HCT116 (cell line): ENCODE data around the gene RANBP10. TPM values are rescaled to one million over a fixed set of nuclear protein-coding genes. Genes with fewer than 3 reads are reported as not detected.

Source experiments
- ATAC-seq: fragments of 200-7000 bp; cut with Tn5 transposase; 2 replicates; pipeline ENCODE4 v1.9.1; 2020; ENCODE audit warnings: mild to moderate bottlenecking, moderate library complexity
- BruUV-seq: library from RNA; stranded (reverse); fragments of 400-500 nt; replicated peaks from 2 replicates; lab custom pipeline; 2021; lab: Mats Ljungman, UMichigan
- CTCF ChIA-PET: fragments of 300-600 bp; sonication (Branson Sonifier 250); formaldehyde crosslinking; loops from one replicate; lab custom pipeline; 2021; ENCODE audit warnings: antibody characterized with exemption; lab: Charles Lee
- POLR2A ChIA-PET: fragments of 300-600, 350-600 bp; sonication (Branson Sonifier 250); formaldehyde crosslinking; loops from one replicate; lab custom pipeline; 2021; ENCODE audit warnings: antibody characterized with exemption; lab: Charles Lee
- RAD21 ChIA-PET, 2 experiments: fragments of 300-600 bp; sonication (Branson Sonifier 250); formaldehyde crosslinking; loops; one replicate each; lab custom pipeline; 2023; ENCODE audit warnings: low total read pairs in 2 of 2; ENCODE audit not compliant: uncharacterized antibody in 2 of 2, unreplicated experiment in 2 of 2, low non-redundant PET in 1 of 2; lab: Charles Lee
- DNase-seq: peaks from one replicate; pipeline ENCODE4 v3.0.0-alpha.2; 2010; ENCODE audit warnings: low read depth, low spot score
- H2AFZ ChIP-seq: fragments of 200-600 bp; shearing (Covaris generic), sonication (generic); 2 replicates; pipeline ENCODE4 v1.6.1; 2017; ENCODE audit warnings: low read depth, mixed run types, mixed read lengths, antibody characterized with exemption, low read length; ENCODE audit not compliant: poor library complexity, severe bottlenecking
- H3K27ac ChIP-seq: 2 replicates; pipeline ENCODE4 v1.5.1; 2012; ENCODE audit warnings: low read depth, low read length
- H3K27me3 ChIP-seq: fragments of 200-600 bp; sonication (generic); 2 replicates; pipeline ENCODE4 v1.6.1; 2016; ENCODE audit warnings: mixed run types, low read length, mixed read lengths; ENCODE audit not compliant: insufficient read depth
- H3K36me3 ChIP-seq, 2 experiments: fragments of 200-500 bp in 1 of 2; fragments of 200-600 bp in 1 of 2; sonication (Bioruptor generic) in 1 of 2; sonication (generic) in 1 of 2; 2 replicates each; pipeline versions ENCODE4 v1.5.1 to v1.6.1; 2014 to 2016; ENCODE audit warnings: low read length in 2 of 2, inconsistent platforms in 1 of 2, mixed read lengths in 1 of 2, mixed run types in 1 of 2; ENCODE audit not compliant: insufficient read depth in 2 of 2, control insufficient read depth in 1 of 2
- H3K4me1 ChIP-seq, 2 experiments: fragments of 200-600 bp in 1 of 2; sonication (generic) in 1 of 2; 2 replicates each; pipeline versions ENCODE4 v1.5.1 to v1.6.1; 2012 to 2017; ENCODE audit warnings: low read length in 2 of 2, inconsistent platforms in 1 of 2, mild to moderate bottlenecking in 1 of 2, mixed read lengths in 1 of 2, mixed run types in 1 of 2, moderate library complexity in 1 of 2; ENCODE audit not compliant: insufficient read depth in 2 of 2, control insufficient read depth in 1 of 2
- H3K4me2 ChIP-seq: fragments of 200-600 bp; sonication (generic); 2 replicates; pipeline ENCODE4 v1.6.1; 2017; ENCODE audit warnings: mixed run types, low read length, mixed read lengths
- H3K4me3 ChIP-seq, 2 experiments: fragments of 200-600 bp in 1 of 2; sonication (generic) in 1 of 2; replicated peaks in 1 of 2; 2 replicates each; pipeline ENCODE4 v1.5.1; 2011 to 2016; ENCODE audit warnings: low read length in 2 of 2, control low read depth in 1 of 2, low read depth in 1 of 2, mild to moderate bottlenecking in 1 of 2, mixed read lengths in 1 of 2, mixed run types in 1 of 2
- H3K79me2 ChIP-seq: fragments of 200-600 bp; sonication (generic); 2 replicates; pipeline ENCODE4 v1.6.1; 2017; ENCODE audit warnings: mild to moderate bottlenecking, mixed run types, low read length, moderate library complexity, mixed read lengths; ENCODE audit not compliant: insufficient read depth
- H3K9ac ChIP-seq: fragments of 200-600 bp; sonication (generic); 2 replicates; pipeline ENCODE4 v1.6.1; 2016; ENCODE audit warnings: low read length, mixed read lengths
- H3K9me2 ChIP-seq: fragments of 200-600 bp; sonication (generic), shearing (Covaris generic); 2 replicates; pipeline ENCODE4 v1.6.1; 2017; ENCODE audit warnings: mixed run types, mild to moderate bottlenecking, moderate library complexity; ENCODE audit not compliant: insufficient read depth
- H3K9me3 ChIP-seq, 2 experiments: fragments of 200-500 bp in 1 of 2; fragments of 200-600 bp in 1 of 2; sonication (Bioruptor generic) in 1 of 2; sonication (generic) in 1 of 2; 2 replicates each; pipeline ENCODE4 v1.6.1; 2014 to 2017; ENCODE audit warnings: low read length in 2 of 2, mixed read lengths in 2 of 2, inconsistent platforms in 1 of 2, low read depth in 1 of 2, mild to moderate bottlenecking in 1 of 2, mixed run types in 1 of 2, moderate library complexity in 1 of 2; ENCODE audit not compliant: control insufficient read depth in 1 of 2, insufficient read depth in 1 of 2
- H4K20me1 ChIP-seq: fragments of 200-600 bp; sonication (generic), shearing (Covaris generic); 2 replicates; pipeline ENCODE4 v1.6.1; 2017; ENCODE audit warnings: mixed run types, mild to moderate bottlenecking, moderate library complexity; ENCODE audit not compliant: insufficient read depth
- EGR1 ChIP-seq: IDR thresholded peaks from 2 replicates; pipeline ENCODE4 v1.6.1; 2012; ENCODE audit warnings: low read depth
- EZH2 ChIP-seq: fragments of 200-600 bp; sonication (generic); IDR thresholded peaks from 2 replicates; pipeline ENCODE4 v1.6.1; 2017; ENCODE audit warnings: antibody characterized with exemption, mixed run types
- POLR2A ChIP-seq: IDR thresholded peaks from 2 replicates; pipeline ENCODE4 v1.7.0; 2011; ENCODE audit warnings: borderline replicate concordance; ENCODE audit not compliant: insufficient read depth, insufficient read length; ENCODE audit errors: extremely low read depth
- POLR2AphosphoS5 ChIP-seq: IDR thresholded peaks from 2 replicates; pipeline ENCODE4 v1.6.1; 2011; ENCODE audit warnings: mild to moderate bottlenecking, low read depth, low read length, moderate library complexity
- SIN3A ChIP-seq: IDR thresholded peaks from 2 replicates; pipeline ENCODE4 v1.6.1; 2012; ENCODE audit warnings: low read depth
- SP1 ChIP-seq: IDR thresholded peaks from 2 replicates; pipeline ENCODE4 v1.6.1; 2012; ENCODE audit warnings: low read depth
- SRF ChIP-seq: IDR thresholded peaks from 2 replicates; pipeline ENCODE4 v1.6.1; 2012; ENCODE audit warnings: low read depth
- ZFX ChIP-seq: fragments of 450-650 bp; IDR thresholded peaks from 2 replicates; pipeline ENCODE4 v1.6.1; 2017
- ZNF274 ChIP-seq: fragments of 200-500 bp; sonication (Bioruptor generic); IDR thresholded peaks from 2 replicates; pipeline ENCODE4 v1.6.1; 2014; ENCODE audit warnings: mild to moderate bottlenecking, low read depth, low read length, inconsistent platforms
- intact Hi-C: fragments of 100-400 bp; cut with micrococcal nuclease; formaldehyde crosslinking; loops from 2 replicates; pipeline ENCODE4 v1.10.0; 2022
- total RNA-seq: library from RNA; stranded (reverse); gene quantifications from one replicate; pipeline ENCODE4 v1.2.1, GENCODE V29; 2021; ENCODE audit not compliant: unreplicated experiment
- TF ChIP-seq, protein P1 (sequence below): IDR thresholded peaks from 2 replicates; pipeline ENCODE4 v1.6.1; 2012

Gene RANBP10
- total RNA-seq, 1 experiment from 2014 or later, result 16.9 TPM

DNA sequence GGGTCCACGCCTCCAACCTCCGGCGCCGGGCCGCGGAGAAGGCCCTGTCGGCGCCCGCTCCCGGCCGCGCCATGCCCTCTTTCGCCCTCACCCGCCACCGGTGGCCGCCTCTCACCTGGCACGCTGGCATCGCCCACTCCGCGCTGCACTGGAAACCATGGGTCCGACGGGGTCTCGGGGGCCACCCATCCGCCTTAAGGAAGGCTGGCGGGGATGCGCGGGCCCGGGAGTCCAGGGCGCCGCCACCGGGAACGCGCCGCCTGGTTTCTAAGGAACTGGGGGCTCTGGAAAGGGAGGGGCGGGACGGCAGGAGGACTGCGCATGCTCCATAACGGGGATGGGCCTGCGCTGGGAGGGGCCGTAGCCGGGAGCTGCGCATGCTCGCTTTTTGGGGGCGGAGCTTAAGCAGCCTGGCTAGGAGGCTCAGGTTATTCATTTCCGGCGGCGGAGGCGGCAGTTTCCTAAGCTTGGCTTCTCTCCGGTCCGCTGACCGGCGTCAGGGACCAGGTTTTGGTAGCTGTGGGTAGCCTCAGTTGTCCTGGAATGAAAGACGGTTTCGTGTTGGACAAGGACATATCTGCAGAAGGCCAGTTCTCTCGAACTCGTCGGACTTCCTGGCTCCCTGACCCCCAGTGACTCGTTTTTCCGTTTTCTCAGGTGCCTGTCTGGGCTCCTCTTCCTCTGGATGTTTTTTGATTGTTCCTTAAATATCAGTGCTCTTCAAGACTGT, 87.1 kb downstream of the RANBP10 start, which contains the start of gene GFOD2:
GFOD2 (minus strand) TSS at position 269 of the 730 bp plus-strand sequence. CDS start 33,601 bp downstream, outside the sequence.
- H3K9me2 ChIP-seq, result no peaks in the 10 kb centered on the region
- ATAC-seq (peak; percentile 91), DNase-seq (peak; percentile 86)
- intact Hi-C loops, result no loop called here
- peaks cover 7 to 19% of the 10 kb centered on the region in 2 experiments; a peak in 3 of 4 replicates for H3K4me1 ChIP-seq
- no peak for TF ChIP-seq SRF
- no peak for TF ChIP-seq SP1
- TF ChIP-seq POLR2A, result peak; percentile 92
- peak; percentile 87 for TF ChIP-seq ZFX
- TF ChIP-seq EGR1, result peak; percentile 80
- peak; percentile 68; the same call in 1 of the 2 replicates for TF ChIP-seq SIN3A
- TF ChIP-seq ZNF274, result no peak
- TF ChIP-seq, protein P1, sequence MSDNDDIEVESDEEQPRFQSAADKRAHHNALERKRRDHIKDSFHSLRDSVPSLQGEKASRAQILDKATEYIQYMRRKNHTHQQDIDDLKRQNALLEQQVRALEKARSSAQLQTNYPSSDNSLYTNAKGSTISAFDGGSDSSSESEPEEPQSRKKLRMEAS, result 0 out of 2 replicates have a peak, but pooled peaks have one; percentile 48
- no peak for TF ChIP-seq EZH2
- TF ChIP-seq POLR2AphosphoS5, result peak; percentile 98
- peaks cover 45% of the 10 kb centered on the region for H3K79me2 ChIP-seq
- H3K9me3 ChIP-seq, result no peaks in the 10 kb centered on the region
- RAD21 ChIA-PET, result no interaction called here
- peak within 1 kb of the TSS; percentile 85 for H3K4me2 ChIP-seq
- no peaks in the 10 kb centered on the region for H4K20me1 ChIP-seq
- BruUV-seq, result no TSS peak
- POLR2A ChIA-PET, result interaction anchor here (0.6 to 0.8 kb wide), 2 partner anchors 57 to 216 kb away, joined by 3 read pairs; no protein-coding TSS in a partner anchor
- peak within 1 kb of the TSS; percentile 55 for H3K27ac ChIP-seq
- H3K4me3 ChIP-seq, result peak within 1 kb of the TSS; percentile 84 to 96
- peak within 1 kb of the TSS; percentile 88 for H3K9ac ChIP-seq
- H3K27me3 ChIP-seq, result no peaks in the 10 kb centered on the region
- peaks cover 2 to 5% of the 10 kb centered on the region in 2 experiments; a peak in 1 of 4 replicates for H3K36me3 ChIP-seq
- CTCF ChIA-PET, result interaction anchor here (0.7 to 1.3 kb wide), 5 partner anchors 9 to 198 kb away, joined by 3 to 6 read pairs (median 3); no protein-coding TSS in a partner anchor
- no peak within 1 kb of the TSS for H2AFZ ChIP-seq
